Measurements from ENCODE around the gene SLC12A5.

Gene SLC12A5

DNA sequence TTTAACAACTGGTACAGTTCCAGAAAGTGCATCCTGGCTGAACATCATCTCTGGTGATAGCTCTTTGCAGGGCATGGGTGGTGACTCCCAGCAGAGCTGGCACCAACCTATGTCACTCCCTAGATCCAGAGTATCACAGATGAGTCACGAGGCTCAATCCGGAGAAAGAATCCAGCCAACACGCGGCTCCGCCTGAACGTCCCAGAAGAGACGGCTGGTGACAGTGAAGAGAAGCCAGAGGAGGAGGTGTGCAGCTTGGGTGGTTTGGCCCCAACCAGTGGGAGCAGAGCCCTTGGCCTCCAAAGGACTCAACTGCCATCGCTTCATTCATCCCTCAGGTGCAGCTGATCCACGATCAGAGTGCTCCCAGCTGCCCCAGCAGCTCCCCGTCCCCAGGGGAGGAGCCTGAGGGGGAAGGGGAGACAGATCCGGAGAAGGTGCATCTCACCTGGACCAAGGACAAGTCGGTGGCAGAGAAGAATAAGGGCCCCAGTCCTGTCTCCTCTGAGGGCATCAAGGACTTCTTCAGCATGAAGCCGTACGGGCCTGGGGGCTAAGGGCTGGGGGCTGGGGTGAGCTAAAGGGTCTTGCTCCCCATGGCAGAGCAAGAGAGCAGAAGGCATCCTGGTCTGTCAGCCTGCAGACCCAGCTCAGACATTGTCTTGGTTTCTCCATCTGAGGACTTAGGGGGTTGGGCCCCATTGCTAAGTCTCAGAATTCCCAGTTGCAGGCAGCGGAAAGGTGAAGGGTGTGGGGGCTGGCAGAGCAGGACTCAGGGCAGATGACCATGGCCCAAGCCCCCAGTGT, 27.2 kb downstream of the SLC12A5 start:
- WGBS (ENCODE audit: extremely low coverage, insufficient coverage, insufficient read length): no CpG with 5 or more reads among the region's 15 CpGs
- no peak for DNase-seq
- H2BK120ac ChIP-seq (ENCODE audit: insufficient read depth, low read length, poor library complexity): no peak overlapping the region

GRCh38 chr20:46056970-46057855, 28.2 kb downstream of the SLC12A5 start:
- H3K79me1 ChIP-seq (ENCODE audit: low read length): no peaks in the 10 kb centered on the region
- no peak overlapping the region for H2BK120ac ChIP-seq (ENCODE audit: insufficient read depth, low read length, poor library complexity)
- H3K36me3 ChIP-seq (ENCODE audit: control insufficient read depth in 1 of 2, insufficient read depth in 2 of 2, low read length in 2 of 2): peaks cover 14 to 17% of the 10 kb centered on the region in 2 experiments
- H4K8ac ChIP-seq (ENCODE audit: low read depth, low read length): no peak overlapping the region
- no CpG with 5 or more reads among the region's 65 CpGs for WGBS (ENCODE audit: extremely low coverage, insufficient coverage, insufficient read length)
- H4K12ac ChIP-seq (ENCODE audit: low read depth, low read length): no peak overlapping the region
- peak in 1 of 2 donors; percentile 35 for DNase-seq
- peak overlapping the region; percentile 41 for H3K4me2 ChIP-seq (ENCODE audit: low read length)
- no peak overlapping the region for H3K9ac ChIP-seq (ENCODE audit: low read length)
- H3K14ac ChIP-seq (ENCODE audit: low read length): no peak overlapping the region
- no peak overlapping the region for H3K27ac ChIP-seq (ENCODE audit: low read depth, low read length)
- no peak overlapping the region for H3K23ac ChIP-seq (ENCODE audit: low read length)
- H3K4ac ChIP-seq (ENCODE audit: low read depth, low read length): no peak overlapping the region
- H3K27me3 ChIP-seq (ENCODE audit: insufficient read depth, low read length): peaks cover 22% of the 10 kb centered on the region
- no peak overlapping the region for H2AFZ ChIP-seq (ENCODE audit: insufficient read depth, low read length, poor library complexity)
- H3K9me3 ChIP-seq (ENCODE audit: insufficient read depth, low read depth, low read length): peaks cover 4% of the 10 kb centered on the region
- no peak overlapping the region for H2BK12ac ChIP-seq (ENCODE audit: low read length)
- no peak overlapping the region for H3K4me3 ChIP-seq (ENCODE audit: low read depth, low read length)
- H2AK5ac ChIP-seq (ENCODE audit: low read length): no peak overlapping the region
- peaks cover 5 to 18% of the 10 kb centered on the region in 2 experiments for H3K4me1 ChIP-seq (ENCODE audit: control insufficient read depth in 1 of 2, insufficient read depth in 2 of 2, low read length in 2 of 2)
- H2BK5ac ChIP-seq (ENCODE audit: low read depth, low read length, poor library complexity): no peak overlapping the region
- H3K18ac ChIP-seq (ENCODE audit: low read length): no peak overlapping the region
- H3K79me2 ChIP-seq (ENCODE audit: control insufficient read depth, insufficient read depth, low read length, poor library complexity): no peaks in the 10 kb centered on the region
- no peak overlapping the region for H4K91ac ChIP-seq (ENCODE audit: low read depth, low read length)

More for the DNA sequence above, 27.2 kb downstream of the SLC12A5 start:
- H3K18ac ChIP-seq (ENCODE audit: low read length): no peak overlapping the region
- no peak overlapping the region for H3K23ac ChIP-seq (ENCODE audit: low read length)
- no peaks in the 10 kb centered on the region for H3K79me1 ChIP-seq (ENCODE audit: low read length)
- no peak overlapping the region for H2AFZ ChIP-seq (ENCODE audit: insufficient read depth, low read length, poor library complexity)
- H3K4me1 ChIP-seq (ENCODE audit: control insufficient read depth in 1 of 2, insufficient read depth in 2 of 2, low read length in 2 of 2): peaks cover 5 to 18% of the 10 kb centered on the region in 2 experiments
- H3K36me3 ChIP-seq (ENCODE audit: control insufficient read depth in 1 of 2, insufficient read depth in 2 of 2, low read length in 2 of 2): peaks cover 5 to 8% of the 10 kb centered on the region in 2 experiments
- H3K27ac ChIP-seq (ENCODE audit: low read depth, low read length): no peak overlapping the region
- H2AK5ac ChIP-seq (ENCODE audit: low read length): no peak overlapping the region
- peaks cover 22% of the 10 kb centered on the region for H3K27me3 ChIP-seq (ENCODE audit: insufficient read depth, low read length)
- no peak overlapping the region for H3K14ac ChIP-seq (ENCODE audit: low read length)
- no peak overlapping the region for H2BK5ac ChIP-seq (ENCODE audit: low read depth, low read length, poor library complexity)
- no peaks in the 10 kb centered on the region for H3K79me2 ChIP-seq (ENCODE audit: control insufficient read depth, insufficient read depth, low read length, poor library complexity)
- no peak overlapping the region for H4K8ac ChIP-seq (ENCODE audit: low read depth, low read length)
- H3K4ac ChIP-seq (ENCODE audit: low read depth, low read length): no peak overlapping the region
- no peak overlapping the region for H4K12ac ChIP-seq (ENCODE audit: low read depth, low read length)
- H3K4me3 ChIP-seq (ENCODE audit: low read depth, low read length): no peak overlapping the region
- H2BK12ac ChIP-seq (ENCODE audit: low read length): no peak overlapping the region
- H4K91ac ChIP-seq (ENCODE audit: low read depth, low read length): no peak overlapping the region
- no peak overlapping the region for H3K9ac ChIP-seq (ENCODE audit: low read length)
- H3K4me2 ChIP-seq (ENCODE audit: low read length): no peak overlapping the region
- H3K9me3 ChIP-seq (ENCODE audit: insufficient read depth, low read depth, low read length): peaks cover 4% of the 10 kb centered on the region

GRCh38 chr20:46057856-46058598, 29.0 kb downstream of the SLC12A5 start:
- Histone ChIP-seq H3K27ac (ENCODE audit: low read depth, low read length) (no peak overlapping the region), H3K79me2 (ENCODE audit: control insufficient read depth, insufficient read depth, low read length, poor library complexity) (no peaks in the 10 kb centered on the region), H4K91ac (ENCODE audit: low read depth, low read length) (no peak overlapping the region), H3K14ac (ENCODE audit: low read length) (no peak overlapping the region), H3K79me1 (ENCODE audit: low read length) (no peaks in the 10 kb centered on the region), H3K4me1 (ENCODE audit: control insufficient read depth in 1 of 2, insufficient read depth in 2 of 2, low read length in 2 of 2) (peaks cover 5 to 18% of the 10 kb centered on the region in 2 experiments), H3K4me2 (ENCODE audit: low read length) (peak overlapping the region; percentile 15), H4K8ac (ENCODE audit: low read depth, low read length) (no peak overlapping the region), H2BK12ac (ENCODE audit: low read length) (no peak overlapping the region), H3K9me3 (ENCODE audit: insufficient read depth, low read depth, low read length) (peaks cover 4% of the 10 kb centered on the region), H2BK5ac (ENCODE audit: low read depth, low read length, poor library complexity) (no peak overlapping the region), H3K4me3 (ENCODE audit: low read depth, low read length) (no peak overlapping the region), H3K9ac (ENCODE audit: low read length) (no peak overlapping the region), H2AK5ac (ENCODE audit: low read length) (no peak overlapping the region), H2BK120ac (ENCODE audit: insufficient read depth, low read length, poor library complexity) (no peak overlapping the region), H3K23ac (ENCODE audit: low read length) (no peak overlapping the region), H4K12ac (ENCODE audit: low read depth, low read length) (no peak overlapping the region), H2AFZ (ENCODE audit: insufficient read depth, low read length, poor library complexity) (no peak overlapping the region), H3K4ac (ENCODE audit: low read depth, low read length) (no peak overlapping the region), H3K27me3 (ENCODE audit: insufficient read depth, low read length) (peaks cover 22% of the 10 kb centered on the region), H3K18ac (ENCODE audit: low read length) (no peak overlapping the region), H3K36me3 (ENCODE audit: control insufficient read depth in 1 of 2, insufficient read depth in 2 of 2, low read length in 2 of 2) (peaks cover 20 to 25% of the 10 kb centered on the region in 2 experiments)
- no CpG with 5 or more reads among the region's 66 CpGs for WGBS (ENCODE audit: extremely low coverage, insufficient coverage, insufficient read length)
- DNase-seq: peak in 1 of 2 donors; percentile 28

All from trophoblast cell (in vitro differentiated cells and primary cell).